ENCODE data around the gene BEST4.
"Not testable (repeated sequence)": the region's sequence is repeated elsewhere in the genome, so short reads cannot be mapped to it uniquely, and the experiment has no call there.

BEST4 gene

GRCh38 chr1:44801491-44802305, 13.7 kb upstream of the BEST4 start:
- DNase-seq, result no peak

- DNase-seq, result peak; percentile 80 to 100 (median 98)
These were observed 12.0 kb upstream of the BEST4 start, which contains the start of gene PLK3 for GRCh38 chr1:44799770-44800584. Gene PLK3 (plus strand): TSS chr1:44800377. CDS start chr1:44800464, 87 bp downstream.

- no peak for DNase-seq
These were observed 10.8 kb upstream of the BEST4 start for GRCh38 chr1:44798481-44799365.

- not testable (repeated sequence) for DNase-seq
These were observed 9.9 kb upstream of the BEST4 start for GRCh38 chr1:44797886-44798285.

GRCh38 chr1:44792736-44793502, 4.9 kb upstream of the BEST4 start:
- DNase-seq, result no peak

- no peak for DNase-seq
These were observed 3.2 kb upstream of the BEST4 start for GRCh38 chr1:44790968-44791801.

- no peak for DNase-seq
These were observed 464 bp downstream of the BEST4 start for GRCh38 chr1:44787506-44787905.

- DNase-seq, result no peak
These were observed 1.0 kb downstream of the BEST4 start for GRCh38 chr1:44786841-44787426.

GRCh38 chr1:44786138-44786840, 1.7 kb downstream of the BEST4 start:
- peak in 9 of 14 donors; percentile 12 to 55 (median 26) for DNase-seq

GRCh38 chr1:44785501-44786137, 2.4 kb downstream of the BEST4 start:
- no peak for DNase-seq

GRCh38 chr1:44785029-44785380, 3.0 kb downstream of the BEST4 start:
- DNase-seq, result no peak

- peak in 2 of 14 donors; percentile 51 to 66 for DNase-seq
These were observed 3.6 kb downstream of the BEST4 start for GRCh38 chr1:44784094-44785028.

GRCh38 chr1:44783697-44784093, 4.3 kb downstream of the BEST4 start:
- DNase-seq, result peak in 1 of 14 donors; percentile 39

GRCh38 chr1:44780583-44781121, 7.3 kb downstream of the BEST4 start:
- no peak for DNase-seq

- no peak for DNase-seq
These were observed 9.0 kb downstream of the BEST4 start for GRCh38 chr1:44778705-44779576.

- no peak for DNase-seq
These were observed 9.9 kb downstream of the BEST4 start for GRCh38 chr1:44777969-44778635.

Measured in C1 segment of cervical spinal cord (tissue), 14 donors.